ENCODE results near the gene FAM98B. TPM values are rescaled to one million over a fixed set of nuclear protein-coding genes. Genes with fewer than 3 reads are reported as not detected.

The FAM98B gene
- total and polyA plus RNA-seq, 2 of the 13 experiments (the other 11 are each of a cell fraction or from before 2014, with no cell fraction given), result 3.7 to 4.7 TPM

GRCh38 chr15:38507570-38507969 is 53.6 kb downstream of the FAM98B start:
- in situ Hi-C loops (cut with HindIII; ENCODE audit: extremely low pct_ligation_motif_present, low pct_unique_long_range_greater_than_20kb) (no loop called here), intact Hi-C loops (cut with micrococcal nuclease; ENCODE audit: unreplicated experiment) (no loop called here)
- no peak overlapping the region for H2AFZ ChIP-seq (ENCODE audit: low read length)
- ATAC-seq (no peak), FAIRE-seq (no peak), DNase-seq (ENCODE audit: low spot score) (no peak)
- H3K79me2 ChIP-seq (ENCODE audit: insufficient read depth, low read length), result no peaks in the 10 kb centered on the region
- H3K27me3 ChIP-seq (ENCODE audit: control insufficient read depth in 1 of 2, insufficient read depth in 2 of 2, low read length in 2 of 2), result no peaks in the 10 kb centered on the region
- ChIA-PET POLR2A (no interaction called here), CTCF (ENCODE audit: low intra/inter-chr PET ratio, low total read pairs) (no interaction called here)
- no peak overlapping the region for H3K4me3 ChIP-seq (replicated peaks in 1 of 3; ENCODE audit: insufficient read depth in 1 of 3, low read depth in 2 of 3, low read length in 3 of 3)
- 80% methylated on average over 5 of the region's 7 CpGs for WGBS (ENCODE audit: low lambda C conversion rate)
- no peak overlapping the region for H3K9ac ChIP-seq (ENCODE audit: insufficient read depth, low read depth, low read length)
- TF ChIP-seq E2F1 (CRISPR knock-in tag; IDR thresholded peaks at IDR 0.05) (no peak), FOXK1 (CRISPR knock-in tag; IDR thresholded peaks at IDR 0.05; ENCODE audit: borderline replicate concordance, low read depth) (no peak), MXI1 (IDR thresholded peaks at IDR 0.05; ENCODE audit: borderline replicate concordance, low read depth, low read length) (no peak), ZNF280D (CRISPR knock-in tag; IDR thresholded peaks at IDR 0.05) (no peak), ZNF510 (CRISPR knock-in tag; IDR thresholded peaks at IDR 0.05; ENCODE audit: low read depth) (no peak), ZNF761 (CRISPR knock-in tag; conservative IDR thresholded peaks at IDR 0.05) (no peak), ZFX (CRISPR knock-in tag; IDR thresholded peaks at IDR 0.05; ENCODE audit: low read depth) (no peak), ZNF609 (CRISPR knock-in tag; IDR thresholded peaks at IDR 0.05; ENCODE audit: borderline replicate concordance) (no peak), ZFP91 (CRISPR knock-in tag; IDR thresholded peaks at IDR 0.05; ENCODE audit: borderline replicate concordance) (no peak), FOSL1 (CRISPR knock-in tag; IDR thresholded peaks at IDR 0.05; ENCODE audit: borderline replicate concordance) (no peak), ZFY (CRISPR knock-in tag; IDR thresholded peaks at IDR 0.05) (no peak), FOXO4 (CRISPR knock-in tag; conservative IDR thresholded peaks at IDR 0.05) (no peak)
- no TSS peak for BruUV-seq (replicated peaks)
- no peaks in the 10 kb centered on the region for H3K4me1 ChIP-seq (ENCODE audit: insufficient read depth, low read length)
- H3K36me3 ChIP-seq (replicated peaks in 1 of 2; ENCODE audit: control insufficient read depth in 1 of 2, insufficient read depth in 2 of 2, low read length in 2 of 2), result no peaks in the 10 kb centered on the region
- H4K20me1 ChIP-seq (ENCODE audit: insufficient read depth, low read length), result no peaks in the 10 kb centered on the region
- no peak overlapping the region for H3K27ac ChIP-seq (ENCODE audit: extremely low read length, insufficient read depth, low read length)
- H3K4me2 ChIP-seq (ENCODE audit: low read depth, low read length), result no peak overlapping the region
- no peaks in the 10 kb centered on the region for H3K9me3 ChIP-seq (ENCODE audit: low read length)
